Mesothelial cell of epicardium (in vitro differentiated cells): ENCODE results near the gene TENM4. TPM values are rescaled to one million over a fixed set of nuclear protein-coding genes. Genes with fewer than 3 reads are reported as not detected.

Source experiments
- DNase-seq, 2 experiments: peaks; one replicate each; pipeline ENCODE4 v3.0.0; 2021; ENCODE audit warnings: low spot score in 2 of 2; ENCODE audit not compliant: unreplicated experiment in 2 of 2
- H3K27ac Mint-ChIP-seq: 2 replicates; pipeline ENCODE4 v1.8.0; 2021; ENCODE audit warnings: mixed read lengths
- H3K27me3 Mint-ChIP-seq: 2 replicates; pipeline ENCODE4 v1.8.0; 2021; ENCODE audit warnings: low read depth, mixed read lengths
- H3K36me3 Mint-ChIP-seq: 2 replicates; pipeline ENCODE4 v1.8.0; 2021; ENCODE audit warnings: mixed read lengths
- H3K4me1 Mint-ChIP-seq: 2 replicates; pipeline ENCODE4 v1.8.0; 2021; ENCODE audit warnings: mixed read lengths
- H3K4me3 Mint-ChIP-seq: 2 replicates; pipeline ENCODE4 v1.8.0; 2021; ENCODE audit warnings: mild to moderate bottlenecking, moderate library complexity, mixed read lengths
- H3K9me3 Mint-ChIP-seq: 2 replicates; pipeline ENCODE4 v1.8.0; 2021; ENCODE audit warnings: mixed read lengths
- CTCF ChIP-seq: fragments of 200-600 bp; sonication (generic); IDR thresholded peaks from one replicate; pipeline ENCODE4 v1.5.0; 2021; ENCODE audit warnings: antibody characterized with exemption; ENCODE audit not compliant: unreplicated experiment
- total RNA-seq: library from RNA; stranded (reverse); gene quantifications from 3 replicates; pipeline ENCODE4 v1.2.1, GENCODE V29; 2021

The TENM4 gene
- total RNA-seq, 1 donor from 2014 or later: 187 TPM

- H3K4me3 Mint-ChIP-seq: no peak overlapping the region
- H3K9me3 Mint-ChIP-seq: peaks cover 6% of the 10 kb centered on the region
- no peak overlapping the region for H3K27ac Mint-ChIP-seq
- no peaks in the 10 kb centered on the region for H3K36me3 Mint-ChIP-seq
- H3K4me1 Mint-ChIP-seq: peaks cover 12% of the 10 kb centered on the region
- no peaks in the 10 kb centered on the region for H3K27me3 Mint-ChIP-seq
- no peak for TF ChIP-seq CTCF
- no peak for DNase-seq
These were observed 30.4 kb upstream of the TENM4 start for GRCh38 chr11:79471071-79471844.

- no peak for DNase-seq
- Mint-ChIP-seq H3K27ac (no peak overlapping the region), H3K36me3 (no peaks in the 10 kb centered on the region), H3K4me1 (peaks cover 12% of the 10 kb centered on the region), H3K4me3 (no peak overlapping the region), H3K27me3 (no peaks in the 10 kb centered on the region), H3K9me3 (no peaks in the 10 kb centered on the region)
- no peak for TF ChIP-seq CTCF
These were observed 29.3 kb upstream of the TENM4 start for GRCh38 chr11:79470161-79470560.

GRCh38 chr11:79467761-79468160 lies 26.9 kb upstream of the TENM4 start:
- H3K9me3 Mint-ChIP-seq: no peaks in the 10 kb centered on the region
- no peak overlapping the region for H3K27ac Mint-ChIP-seq
- peaks cover 8% of the 10 kb centered on the region for H3K4me1 Mint-ChIP-seq
- no peaks in the 10 kb centered on the region for H3K27me3 Mint-ChIP-seq
- no peaks in the 10 kb centered on the region for H3K36me3 Mint-ChIP-seq
- DNase-seq: no peak
- H3K4me3 Mint-ChIP-seq: no peak overlapping the region
- TF ChIP-seq CTCF: no peak

GRCh38 chr11:79466411-79466810 lies 25.6 kb upstream of the TENM4 start:
- Mint-ChIP-seq H3K36me3 (no peaks in the 10 kb centered on the region), H3K4me1 (peaks cover 4% of the 10 kb centered on the region), H3K9me3 (no peaks in the 10 kb centered on the region), H3K27me3 (no peaks in the 10 kb centered on the region), H3K4me3 (no peak overlapping the region), H3K27ac (no peak overlapping the region)
- no peak for TF ChIP-seq CTCF
- no peak for DNase-seq

GRCh38 chr11:79465160-79465559 lies 24.3 kb upstream of the TENM4 start:
- no peak for TF ChIP-seq CTCF
- no peak overlapping the region for H3K27ac Mint-ChIP-seq
- H3K4me3 Mint-ChIP-seq: no peak overlapping the region

More at GRCh38 chr11:79465160-79465559, 24.3 kb upstream of the TENM4 start:
- peaks cover 5% of the 10 kb centered on the region for H3K4me1 Mint-ChIP-seq
- H3K27me3 Mint-ChIP-seq: no peaks in the 10 kb centered on the region
- no peaks in the 10 kb centered on the region for H3K9me3 Mint-ChIP-seq
- no peak for DNase-seq
- no peaks in the 10 kb centered on the region for H3K36me3 Mint-ChIP-seq
